VCaP (cell line): Measurements from ENCODE around the gene OPA3.

Source experiments
- H3K27ac ChIP-seq: fragments of 450-650 bp; 2 replicates; pipeline ENCODE4 v1.5.1; 2017
- CTCF ChIP-seq: fragments of 450-650 bp; conservative IDR thresholded peaks from 2 replicates; pipeline ENCODE4 v1.5.1; 2017; ENCODE audit warnings: mild to moderate bottlenecking, moderate library complexity

The OPA3 gene

GRCh38 chr19:45595814-45596213, 11.2 kb upstream of the OPA3 start:
- no peak for TF ChIP-seq CTCF
- H3K27ac ChIP-seq, result no peak overlapping the region

DNA sequence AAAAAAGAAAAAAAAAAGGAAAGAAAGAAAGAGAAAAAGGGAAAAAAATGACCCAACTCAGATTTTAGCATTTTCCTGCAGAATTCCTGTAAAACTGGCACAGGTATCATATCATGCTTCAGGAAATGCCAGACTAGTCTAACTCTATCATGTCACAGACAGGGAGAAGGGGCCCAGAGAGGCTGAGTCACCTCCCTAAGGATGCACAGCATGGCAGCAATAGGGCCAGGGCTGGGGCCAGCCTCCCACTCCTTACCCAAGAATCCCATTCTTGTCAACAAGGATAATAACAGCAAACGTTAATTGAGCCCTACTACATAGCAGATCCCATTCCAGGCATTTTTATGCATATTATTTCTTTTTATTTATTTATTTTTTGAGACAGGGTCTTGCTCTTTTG, 8.9 kb upstream of the OPA3 start:
- no peak overlapping the region for H3K27ac ChIP-seq
- no peak for TF ChIP-seq CTCF

DNA sequence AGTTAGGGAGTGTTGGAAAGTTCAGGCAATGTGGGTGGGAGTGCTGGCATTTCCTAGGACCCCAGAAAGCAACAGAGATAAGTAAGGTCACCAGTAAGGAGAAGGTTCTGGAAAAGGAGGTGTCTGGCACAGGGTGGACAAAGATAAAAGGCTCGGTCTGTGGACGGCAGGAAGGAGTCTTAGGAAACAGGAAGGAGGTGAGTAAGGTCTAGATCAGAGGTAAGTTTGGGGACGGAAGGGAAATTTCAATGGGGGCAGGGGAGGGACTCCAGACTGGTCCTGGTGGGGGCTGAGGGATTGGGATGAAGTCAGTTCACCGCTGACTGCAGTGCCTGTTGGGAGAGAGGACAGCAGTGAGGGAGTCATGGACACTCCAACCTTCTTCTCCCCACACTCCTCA, 7.8 kb upstream of the OPA3 start:
- TF ChIP-seq CTCF, result no peak
- no peak overlapping the region for H3K27ac ChIP-seq

DNA sequence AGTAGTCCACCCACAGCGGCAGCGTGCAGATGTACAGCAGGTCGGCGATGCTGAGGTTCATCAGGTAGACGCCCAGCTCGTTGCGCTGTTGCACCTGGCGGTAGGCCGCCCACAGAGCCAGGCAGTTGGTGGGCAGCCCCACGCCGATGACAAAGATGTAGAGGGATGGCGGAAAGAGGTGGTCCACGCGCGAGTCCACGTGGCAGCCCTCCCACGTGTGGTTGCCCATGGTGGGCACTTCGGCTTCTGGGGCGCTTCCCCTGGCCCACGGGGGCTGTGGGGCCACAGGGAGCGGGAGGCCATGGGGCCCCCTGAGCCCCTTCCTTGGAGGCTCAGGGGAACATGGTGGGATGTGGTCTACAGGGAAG, 7.0 kb upstream of the OPA3 start:
- no peak for TF ChIP-seq CTCF

DNA sequence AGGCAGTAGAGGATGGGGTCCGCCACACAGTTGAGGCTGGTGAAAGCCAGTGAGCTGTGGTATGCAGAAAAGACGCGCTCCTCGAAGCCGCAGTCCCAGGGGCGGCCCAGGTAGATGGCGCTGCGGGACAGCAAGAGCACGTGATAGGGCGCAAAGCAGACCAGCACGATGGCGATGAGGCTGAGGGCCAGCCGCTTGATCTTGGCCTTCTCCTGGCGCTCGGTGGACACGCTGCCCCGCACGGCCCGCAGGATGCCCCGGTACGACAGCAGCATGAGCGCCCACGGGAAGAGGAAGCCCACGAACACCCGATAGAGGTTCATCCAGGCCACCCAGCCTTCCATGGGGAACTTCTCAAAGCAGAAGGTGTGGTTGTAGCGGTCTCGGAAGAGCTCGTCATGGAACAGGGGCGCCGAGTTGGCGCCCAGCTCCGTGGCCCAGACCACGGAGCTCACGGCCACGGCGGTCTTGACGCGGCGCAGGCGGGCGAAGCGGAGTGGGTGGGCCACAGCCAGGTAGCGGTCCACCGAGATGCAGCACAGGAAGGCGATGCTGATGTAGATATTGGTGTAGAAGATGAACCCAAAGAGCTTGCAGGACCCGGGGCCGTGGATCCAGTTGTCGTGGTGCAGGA, 6.5 kb upstream of the OPA3 start:
- TF ChIP-seq CTCF, result peak; percentile 35; the same call in 1 of the 2 replicates
- no peak overlapping the region for H3K27ac ChIP-seq

More for the DNA sequence above, 7.0 kb upstream of the OPA3 start:
- no peak overlapping the region for H3K27ac ChIP-seq

GRCh38 chr19:45590300-45591003, 5.8 kb upstream of the OPA3 start:
- H3K27ac ChIP-seq, result no peak overlapping the region
- no peak for TF ChIP-seq CTCF

GRCh38 chr19:45589768-45590167, 5.2 kb upstream of the OPA3 start:
- no peak for TF ChIP-seq CTCF
- H3K27ac ChIP-seq, result no peak overlapping the region
